DMS114 treated with DMSO at 0.1 percent for 48 hours (cell line): ENCODE results near the gene MGMT.

Experiments
- DNase-seq: peaks from one replicate; lab custom pipeline; 2025; ENCODE audit not compliant: unreplicated experiment; lab: John Stamatoyannopoulos, UW

Gene MGMT

GRCh38 chr10:129494176-129494575, 27.1 kb downstream of the MGMT start:
- no peak for DNase-seq

- no peak for DNase-seq
These were observed 27.7 kb downstream of the MGMT start for GRCh38 chr10:129494740-129495139.

- no peak for DNase-seq
These were observed 28.2 kb downstream of the MGMT start for GRCh38 chr10:129495256-129495655.

- DNase-seq: no peak
These were observed 28.7 kb downstream of the MGMT start for GRCh38 chr10:129495698-129496097.

GRCh38 chr10:129497013-129497412, 30.0 kb downstream of the MGMT start:
- DNase-seq: no peak

GRCh38 chr10:129498680-129499079, 31.6 kb downstream of the MGMT start:
- DNase-seq: no peak

- no peak for DNase-seq
These were observed 33.7 kb downstream of the MGMT start for GRCh38 chr10:129500617-129501339.

- no peak for DNase-seq
These were observed 34.8 kb downstream of the MGMT start for GRCh38 chr10:129501652-129502436.

GRCh38 chr10:129502448-129502847, 35.4 kb downstream of the MGMT start:
- DNase-seq: no peak

- no peak for DNase-seq
These were observed 38.5 kb downstream of the MGMT start for GRCh38 chr10:129505500-129506075.

GRCh38 chr10:129506101-129506797, 39.2 kb downstream of the MGMT start:
- no peak for DNase-seq

- DNase-seq: no peak
These were observed 40.3 kb downstream of the MGMT start for GRCh38 chr10:129507216-129507889.

GRCh38 chr10:129509155-129509554, 42.1 kb downstream of the MGMT start:
- DNase-seq: no peak

GRCh38 chr10:129509835-129510234, 42.8 kb downstream of the MGMT start:
- DNase-seq: no peak

GRCh38 chr10:129511086-129511485, 44.0 kb downstream of the MGMT start:
- DNase-seq: no peak

- DNase-seq: no peak
These were observed 44.7 kb downstream of the MGMT start for GRCh38 chr10:129511758-129512157.

GRCh38 chr10:129513312-129513711, 46.3 kb downstream of the MGMT start:
- no peak for DNase-seq

- DNase-seq: no peak
These were observed 47.8 kb downstream of the MGMT start for GRCh38 chr10:129514568-129515451.

GRCh38 chr10:129516846-129517679, 50.0 kb downstream of the MGMT start:
- no peak for DNase-seq
